ENCODE data around the gene NDEL1.

Gene NDEL1

DNA sequence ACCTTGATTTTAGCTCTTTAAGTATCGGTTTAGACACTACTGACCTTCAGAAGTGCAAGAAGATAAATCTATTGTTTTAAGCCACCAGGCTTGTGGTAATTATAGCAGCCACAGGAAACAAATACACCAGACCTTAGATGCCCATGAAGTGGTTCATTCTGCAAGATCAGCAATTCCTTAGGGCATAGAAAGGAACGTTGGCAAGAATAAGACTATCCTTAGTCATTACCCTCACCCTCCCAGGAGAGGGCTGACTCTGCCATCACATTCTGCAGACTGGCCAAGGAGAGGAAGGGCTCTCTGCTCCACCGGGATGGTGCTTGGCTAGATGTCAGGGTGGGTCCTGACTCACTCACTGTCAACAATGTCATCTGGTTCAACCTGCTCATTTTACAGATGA is 14.1 kb upstream of the NDEL1 start:
- no peak for TF ChIP-seq TCF4 (CRISPR knock-in tag; IDR thresholded peaks at IDR 0.05; ENCODE audit: borderline replicate concordance)
- TF ChIP-seq ESRRG (CRISPR knock-in tag; IDR thresholded peaks at IDR 0.05), result no peak
- no peak for TF ChIP-seq ZNF565 (CRISPR knock-in tag; conservative IDR thresholded peaks at IDR 0.05; ENCODE audit: low read depth)
- TF ChIP-seq, protein P1, sequence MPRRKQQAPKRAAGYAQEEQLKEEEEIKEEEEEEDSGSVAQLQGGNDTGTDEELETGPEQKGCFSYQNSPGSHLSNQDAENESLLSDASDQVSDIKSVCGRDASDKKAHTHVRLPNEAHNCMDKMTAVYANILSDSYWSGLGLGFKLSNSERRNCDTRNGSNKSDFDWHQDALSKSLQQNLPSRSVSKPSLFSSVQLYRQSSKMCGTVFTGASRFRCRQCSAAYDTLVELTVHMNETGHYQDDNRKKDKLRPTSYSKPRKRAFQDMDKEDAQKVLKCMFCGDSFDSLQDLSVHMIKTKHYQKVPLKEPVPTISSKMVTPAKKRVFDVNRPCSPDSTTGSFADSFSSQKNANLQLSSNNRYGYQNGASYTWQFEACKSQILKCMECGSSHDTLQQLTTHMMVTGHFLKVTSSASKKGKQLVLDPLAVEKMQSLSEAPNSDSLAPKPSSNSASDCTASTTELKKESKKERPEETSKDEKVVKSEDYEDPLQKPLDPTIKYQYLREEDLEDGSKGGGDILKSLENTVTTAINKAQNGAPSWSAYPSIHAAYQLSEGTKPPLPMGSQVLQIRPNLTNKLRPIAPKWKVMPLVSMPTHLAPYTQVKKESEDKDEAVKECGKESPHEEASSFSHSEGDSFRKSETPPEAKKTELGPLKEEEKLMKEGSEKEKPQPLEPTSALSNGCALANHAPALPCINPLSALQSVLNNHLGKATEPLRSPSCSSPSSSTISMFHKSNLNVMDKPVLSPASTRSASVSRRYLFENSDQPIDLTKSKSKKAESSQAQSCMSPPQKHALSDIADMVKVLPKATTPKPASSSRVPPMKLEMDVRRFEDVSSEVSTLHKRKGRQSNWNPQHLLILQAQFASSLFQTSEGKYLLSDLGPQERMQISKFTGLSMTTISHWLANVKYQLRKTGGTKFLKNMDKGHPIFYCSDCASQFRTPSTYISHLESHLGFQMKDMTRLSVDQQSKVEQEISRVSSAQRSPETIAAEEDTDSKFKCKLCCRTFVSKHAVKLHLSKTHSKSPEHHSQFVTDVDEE (CRISPR knock-in tag; IDR thresholded peaks at IDR 0.05), result no peak
- TF ChIP-seq ZC3H10 (CRISPR knock-in tag; IDR thresholded peaks at IDR 0.05), result no peak
- TF ChIP-seq, protein P2, sequence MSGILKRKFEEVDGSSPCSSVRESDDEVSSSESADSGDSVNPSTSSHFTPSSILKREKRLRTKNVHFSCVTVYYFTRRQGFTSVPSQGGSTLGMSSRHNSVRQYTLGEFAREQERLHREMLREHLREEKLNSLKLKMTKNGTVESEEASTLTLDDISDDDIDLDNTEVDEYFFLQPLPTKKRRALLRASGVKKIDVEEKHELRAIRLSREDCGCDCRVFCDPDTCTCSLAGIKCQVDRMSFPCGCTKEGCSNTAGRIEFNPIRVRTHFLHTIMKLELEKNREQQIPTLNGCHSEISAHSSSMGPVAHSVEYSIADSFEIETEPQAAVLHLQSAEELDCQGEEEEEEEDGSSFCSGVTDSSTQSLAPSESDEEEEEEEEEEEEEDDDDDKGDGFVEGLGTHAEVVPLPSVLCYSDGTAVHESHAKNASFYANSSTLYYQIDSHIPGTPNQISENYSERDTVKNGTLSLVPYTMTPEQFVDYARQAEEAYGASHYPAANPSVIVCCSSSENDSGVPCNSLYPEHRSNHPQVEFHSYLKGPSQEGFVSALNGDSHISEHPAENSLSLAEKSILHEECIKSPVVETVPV (CRISPR knock-in tag; IDR thresholded peaks at IDR 0.05), result no peak
- no peak for TF ChIP-seq SNAI2 (CRISPR knock-in tag; IDR thresholded peaks at IDR 0.05)
- no peak for ATAC-seq

DNA sequence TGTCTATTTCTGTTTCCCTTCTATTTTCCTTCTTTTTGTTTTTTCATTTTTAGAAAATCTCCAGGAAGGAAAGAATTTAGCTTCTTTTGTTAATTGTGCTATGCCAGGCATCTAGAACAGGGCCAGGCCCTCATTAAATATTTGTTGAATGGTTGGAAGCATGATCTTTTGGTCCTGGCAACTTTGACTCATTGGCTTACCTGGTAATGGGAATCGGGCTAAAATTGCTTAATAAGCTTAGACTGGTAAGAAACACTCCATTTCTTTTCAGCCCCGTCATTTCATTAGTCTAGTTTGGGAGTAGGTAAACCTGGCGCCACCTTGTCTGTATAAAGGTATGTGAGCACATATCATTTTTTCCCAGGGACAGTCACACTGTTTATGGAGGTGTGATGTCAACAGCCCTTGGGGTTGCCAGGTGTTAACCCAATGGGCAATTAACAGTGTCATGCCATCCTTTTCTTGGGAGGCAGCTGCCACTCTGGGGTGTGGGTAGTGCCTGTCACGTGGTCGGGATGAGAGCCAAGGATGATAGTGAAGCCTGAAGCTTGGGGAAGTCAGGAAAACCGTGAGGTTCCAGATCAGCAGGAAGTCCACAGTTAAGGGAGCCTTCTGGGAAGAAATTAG is 9.5 kb upstream of the NDEL1 start:
- TF ChIP-seq ZNF8 (CRISPR knock-in tag; IDR thresholded peaks at IDR 0.05) (no peak), CSDC2 (CRISPR knock-in tag; IDR thresholded peaks at IDR 0.05) (no peak), TOX (CRISPR knock-in tag; IDR thresholded peaks at IDR 0.05; ENCODE audit: borderline replicate concordance) (no peak), BACH2 (CRISPR knock-in tag; IDR thresholded peaks at IDR 0.05; ENCODE audit: borderline replicate concordance) (no peak)
- TF ChIP-seq, protein P3, sequence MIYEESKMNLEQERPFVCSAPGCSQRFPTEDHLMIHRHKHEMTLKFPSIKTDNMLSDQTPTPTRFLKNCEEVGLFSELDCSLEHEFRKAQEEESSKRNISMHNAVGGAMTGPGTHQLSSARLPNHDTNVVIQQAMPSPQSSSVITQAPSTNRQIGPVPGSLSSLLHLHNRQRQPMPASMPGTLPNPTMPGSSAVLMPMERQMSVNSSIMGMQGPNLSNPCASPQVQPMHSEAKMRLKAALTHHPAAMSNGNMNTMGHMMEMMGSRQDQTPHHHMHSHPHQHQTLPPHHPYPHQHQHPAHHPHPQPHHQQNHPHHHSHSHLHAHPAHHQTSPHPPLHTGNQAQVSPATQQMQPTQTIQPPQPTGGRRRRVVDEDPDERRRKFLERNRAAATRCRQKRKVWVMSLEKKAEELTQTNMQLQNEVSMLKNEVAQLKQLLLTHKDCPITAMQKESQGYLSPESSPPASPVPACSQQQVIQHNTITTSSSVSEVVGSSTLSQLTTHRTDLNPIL (CRISPR knock-in tag; IDR thresholded peaks at IDR 0.05; ENCODE audit: low read depth), result no peak

DNA sequence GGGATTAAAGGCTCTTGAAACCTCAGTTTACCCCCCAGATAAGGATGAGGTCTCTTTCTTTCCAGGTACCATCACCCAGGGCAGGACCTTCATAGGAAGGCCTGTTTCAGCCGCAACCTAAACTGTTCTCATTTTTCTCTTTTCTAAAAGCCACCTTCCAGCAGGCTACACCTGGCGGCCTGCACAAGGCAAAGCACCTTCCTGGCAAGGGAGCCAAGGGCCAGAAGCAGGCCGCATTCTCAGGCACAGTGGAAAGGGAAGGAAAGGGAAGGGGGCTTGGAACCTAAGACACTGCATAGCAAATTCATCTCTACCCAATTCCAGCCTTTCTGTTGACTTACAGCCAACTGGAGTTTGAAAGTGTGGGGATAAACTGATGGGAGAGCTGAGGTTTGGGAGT is 8.9 kb upstream of the NDEL1 start:
- no peak for ATAC-seq
- TF ChIP-seq, protein P4, sequence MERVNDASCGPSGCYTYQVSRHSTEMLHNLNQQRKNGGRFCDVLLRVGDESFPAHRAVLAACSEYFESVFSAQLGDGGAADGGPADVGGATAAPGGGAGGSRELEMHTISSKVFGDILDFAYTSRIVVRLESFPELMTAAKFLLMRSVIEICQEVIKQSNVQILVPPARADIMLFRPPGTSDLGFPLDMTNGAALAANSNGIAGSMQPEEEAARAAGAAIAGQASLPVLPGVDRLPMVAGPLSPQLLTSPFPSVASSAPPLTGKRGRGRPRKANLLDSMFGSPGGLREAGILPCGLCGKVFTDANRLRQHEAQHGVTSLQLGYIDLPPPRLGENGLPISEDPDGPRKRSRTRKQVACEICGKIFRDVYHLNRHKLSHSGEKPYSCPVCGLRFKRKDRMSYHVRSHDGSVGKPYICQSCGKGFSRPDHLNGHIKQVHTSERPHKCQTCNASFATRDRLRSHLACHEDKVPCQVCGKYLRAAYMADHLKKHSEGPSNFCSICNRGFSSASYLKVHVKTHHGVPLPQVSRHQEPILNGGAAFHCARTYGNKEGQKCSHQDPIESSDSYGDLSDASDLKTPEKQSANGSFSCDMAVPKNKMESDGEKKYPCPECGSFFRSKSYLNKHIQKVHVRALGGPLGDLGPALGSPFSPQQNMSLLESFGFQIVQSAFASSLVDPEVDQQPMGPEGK (CRISPR knock-in tag; IDR thresholded peaks at IDR 0.05; ENCODE audit: borderline replicate concordance), result no peak
- TF ChIP-seq CSDC2 (CRISPR knock-in tag; IDR thresholded peaks at IDR 0.05), result no peak

More for the DNA sequence above, 9.5 kb upstream of the NDEL1 start:
- no peak for ATAC-seq

DNA sequence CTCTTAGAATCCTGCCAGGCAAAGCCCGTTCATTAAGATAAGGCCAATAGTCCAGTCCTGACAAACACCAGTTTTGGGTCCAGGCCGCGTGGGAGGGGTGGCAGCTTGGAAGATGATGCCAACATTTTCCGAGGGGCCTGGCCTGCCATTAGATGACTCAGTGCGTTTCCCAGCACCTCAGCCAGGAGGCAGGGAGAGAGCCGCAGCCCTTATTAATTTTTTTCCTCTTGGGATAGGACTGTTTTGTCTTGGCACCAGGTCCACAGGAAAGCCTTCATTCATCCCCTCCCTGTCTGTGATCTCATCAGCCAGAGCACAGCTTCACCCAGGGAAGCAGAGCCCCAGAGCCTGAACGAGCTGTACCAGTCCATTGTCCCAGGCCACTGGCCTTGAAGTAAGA is 4.7 kb upstream of the NDEL1 start:
- ATAC-seq, result no peak
- no peak for TF ChIP-seq ZNF8 (CRISPR knock-in tag; IDR thresholded peaks at IDR 0.05)
- no peak for TF ChIP-seq PPARA (CRISPR knock-in tag; IDR thresholded peaks at IDR 0.05; ENCODE audit: borderline replicate concordance)
- TF ChIP-seq TCF4 (CRISPR knock-in tag; IDR thresholded peaks at IDR 0.05; ENCODE audit: borderline replicate concordance), result no peak
- TF ChIP-seq, protein P2 (CRISPR knock-in tag; IDR thresholded peaks at IDR 0.05), result no peak
- TF ChIP-seq ARNTL (CRISPR knock-in tag; IDR thresholded peaks at IDR 0.05; ENCODE audit: borderline replicate concordance, low read depth), result no peak
- TF ChIP-seq BACH2 (CRISPR knock-in tag; IDR thresholded peaks at IDR 0.05; ENCODE audit: borderline replicate concordance), result no peak
- no peak for TF ChIP-seq ZNF70 (CRISPR knock-in tag; IDR thresholded peaks at IDR 0.05)
- no peak for TF ChIP-seq OSR1 (CRISPR knock-in tag; IDR thresholded peaks at IDR 0.05)
- 0 out of 2 replicates have a peak, but pooled peaks have one; percentile 31 for TF ChIP-seq ZFP3 (CRISPR knock-in tag; IDR thresholded peaks at IDR 0.05)
- TF ChIP-seq ZC3H10 (CRISPR knock-in tag; IDR thresholded peaks at IDR 0.05), result no peak
- TF ChIP-seq CSDC2 (CRISPR knock-in tag; IDR thresholded peaks at IDR 0.05), result no peak
- TF ChIP-seq ZNF565 (CRISPR knock-in tag; conservative IDR thresholded peaks at IDR 0.05; ENCODE audit: low read depth), result no peak
- TF ChIP-seq ZFP30 (CRISPR knock-in tag; IDR thresholded peaks at IDR 0.05), result no peak
- TF ChIP-seq TOX (CRISPR knock-in tag; IDR thresholded peaks at IDR 0.05; ENCODE audit: borderline replicate concordance), result no peak
- TF ChIP-seq, protein P5, sequence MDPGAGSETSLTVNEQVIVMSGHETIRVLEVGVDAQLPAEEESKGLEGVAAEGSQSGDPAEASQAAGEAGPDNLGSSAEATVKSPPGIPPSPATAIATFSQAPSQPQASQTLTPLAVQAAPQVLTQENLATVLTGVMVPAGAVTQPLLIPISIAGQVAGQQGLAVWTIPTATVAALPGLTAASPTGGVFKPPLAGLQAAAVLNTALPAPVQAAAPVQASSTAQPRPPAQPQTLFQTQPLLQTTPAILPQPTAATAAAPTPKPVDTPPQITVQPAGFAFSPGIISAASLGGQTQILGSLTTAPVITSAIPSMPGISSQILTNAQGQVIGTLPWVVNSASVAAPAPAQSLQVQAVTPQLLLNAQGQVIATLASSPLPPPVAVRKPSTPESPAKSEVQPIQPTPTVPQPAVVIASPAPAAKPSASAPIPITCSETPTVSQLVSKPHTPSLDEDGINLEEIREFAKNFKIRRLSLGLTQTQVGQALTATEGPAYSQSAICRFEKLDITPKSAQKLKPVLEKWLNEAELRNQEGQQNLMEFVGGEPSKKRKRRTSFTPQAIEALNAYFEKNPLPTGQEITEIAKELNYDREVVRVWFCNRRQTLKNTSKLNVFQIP (CRISPR knock-in tag; IDR thresholded peaks at IDR 0.05; ENCODE audit: borderline replicate concordance, low read depth), result no peak
- peak; percentile 45 for TF ChIP-seq ISL1 (CRISPR knock-in tag; IDR thresholded peaks at IDR 0.05)
- TF ChIP-seq, protein P1 (CRISPR knock-in tag; IDR thresholded peaks at IDR 0.05), result no peak
- TF ChIP-seq SNAI2 (CRISPR knock-in tag; IDR thresholded peaks at IDR 0.05), result no peak
- no peak for TF ChIP-seq ESRRG (CRISPR knock-in tag; IDR thresholded peaks at IDR 0.05)

All from SK-N-SH treated with all-trans-retinoic acid at 6 μM for 48 hours (cell line).